ENCODE measurements around the gene SPIRE2. TPM values are rescaled to one million over a fixed set of nuclear protein-coding genes. Genes with fewer than 3 reads are reported as not detected.
A peak's percentile ranks its signal among the peaks of the same experiment; 100 is the strongest.

Gene SPIRE2
- total and polyA plus RNA-seq, 2 of the 13 experiments (the other 11 are each of a cell fraction or from before 2014, with no cell fraction given): 13.3 to 37.5 TPM

DNA sequence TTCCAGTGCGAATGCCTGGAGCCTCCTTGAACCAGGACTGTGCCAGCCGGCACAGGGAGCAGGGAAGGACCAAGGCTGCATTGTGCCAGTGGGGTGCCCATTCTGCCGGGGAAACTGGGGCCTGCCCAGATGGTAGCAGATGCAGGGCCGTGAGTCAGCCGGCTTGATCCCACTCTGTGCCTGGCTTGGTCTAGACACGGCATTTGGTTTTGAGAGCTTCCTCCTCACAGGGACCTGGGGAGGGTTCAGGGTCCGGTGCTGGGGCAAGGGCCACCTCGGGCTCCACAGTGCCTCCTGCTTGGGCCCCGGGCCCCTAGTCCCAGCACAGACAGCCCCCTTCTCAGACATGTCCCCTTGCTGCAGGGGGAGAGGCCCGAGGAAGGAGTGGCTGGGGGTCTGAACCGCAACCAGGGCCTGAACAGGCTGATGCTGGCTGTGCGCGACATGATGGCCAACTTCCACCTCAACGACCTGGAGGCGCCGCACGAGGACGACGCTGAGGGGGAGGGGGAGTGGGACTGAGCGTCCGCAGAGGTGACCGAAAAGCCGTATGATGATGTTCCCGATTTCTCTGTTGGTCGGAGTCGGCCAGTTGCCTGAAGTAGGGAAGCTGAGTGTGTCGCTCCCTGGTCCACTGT, 82.6 kb downstream of the SPIRE2 start (continued):
- no peak for TF ChIP-seq PBX3 (CRISPR knock-in tag; IDR thresholded peaks at IDR 0.05; ENCODE audit: borderline replicate concordance)
- peak; percentile 52 for TF ChIP-seq DR1 (CRISPR knock-in tag; IDR thresholded peaks at IDR 0.05)
- no peak for TF ChIP-seq AKAP8 (CRISPR knock-in tag; IDR thresholded peaks at IDR 0.05)

DNA sequence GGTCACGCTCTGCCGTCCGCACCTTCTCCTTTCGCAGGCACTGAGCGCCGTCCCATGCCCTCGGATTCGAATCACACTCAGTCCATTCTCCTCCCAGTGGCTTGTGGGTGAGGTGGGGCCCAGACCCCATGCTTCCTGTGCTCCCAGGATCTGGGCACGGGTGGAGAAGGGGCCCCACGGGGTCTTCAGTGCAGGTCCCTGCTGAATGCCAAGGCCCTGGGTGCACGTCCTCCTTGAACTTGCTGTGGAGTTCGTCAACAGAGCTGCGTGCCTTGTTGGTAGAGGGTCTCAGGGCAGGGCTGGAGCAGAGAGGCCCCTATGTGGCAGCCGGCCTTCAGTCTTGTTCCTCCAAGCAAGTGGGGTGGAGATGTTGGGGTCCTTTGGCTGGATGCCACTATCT, 83.1 kb downstream of the SPIRE2 start:
- Histone ChIP-seq H3K27ac (ENCODE audit: extremely low read length, insufficient read depth, low read length) (no peak overlapping the region), H3K9ac (ENCODE audit: insufficient read depth, low read depth, low read length) (no peak overlapping the region), H3K36me3 (replicated peaks in 1 of 2; ENCODE audit: control insufficient read depth in 1 of 2, insufficient read depth in 2 of 2, low read length in 2 of 2) (peaks cover 10 to 18% of the 10 kb centered on the region in 2 experiments), H3K79me2 (ENCODE audit: insufficient read depth, low read length) (no peaks in the 10 kb centered on the region), H4K20me1 (ENCODE audit: insufficient read depth, low read length) (no peaks in the 10 kb centered on the region; the same call in 1 of the 2 replicates), H3K4me1 (ENCODE audit: insufficient read depth, low read length) (peaks cover 31% of the 10 kb centered on the region), H3K9me3 (ENCODE audit: low read length) (no peaks in the 10 kb centered on the region), H2AFZ (ENCODE audit: low read length) (no peak overlapping the region), H3K4me3 (replicated peaks in 1 of 3; ENCODE audit: insufficient read depth in 1 of 3, low read depth in 2 of 3, low read length in 3 of 3) (no peak overlapping the region), H3K4me2 (ENCODE audit: low read depth, low read length) (no peak overlapping the region), H3K27me3 (ENCODE audit: control insufficient read depth in 1 of 2, insufficient read depth in 2 of 2, low read length in 2 of 2) (no peaks in the 10 kb centered on the region)
- FAIRE-seq (no peak), DNase-seq (ENCODE audit: low spot score) (no peak), ATAC-seq (no peak)
- ChIA-PET CTCF (ENCODE audit: low intra/inter-chr PET ratio, low total read pairs) (no interaction called here), POLR2A (interaction anchor here (8.1 kb wide), 1 partner anchor 11 kb away, joined by 78 read pairs; the partner anchor contains the start of gene TUBB3)
- 95% methylated on average over 13 of the region's 14 CpGs for WGBS (ENCODE audit: low lambda C conversion rate)
- BruUV-seq (replicated peaks): no TSS peak
- TF ChIP-seq, protein P1, sequence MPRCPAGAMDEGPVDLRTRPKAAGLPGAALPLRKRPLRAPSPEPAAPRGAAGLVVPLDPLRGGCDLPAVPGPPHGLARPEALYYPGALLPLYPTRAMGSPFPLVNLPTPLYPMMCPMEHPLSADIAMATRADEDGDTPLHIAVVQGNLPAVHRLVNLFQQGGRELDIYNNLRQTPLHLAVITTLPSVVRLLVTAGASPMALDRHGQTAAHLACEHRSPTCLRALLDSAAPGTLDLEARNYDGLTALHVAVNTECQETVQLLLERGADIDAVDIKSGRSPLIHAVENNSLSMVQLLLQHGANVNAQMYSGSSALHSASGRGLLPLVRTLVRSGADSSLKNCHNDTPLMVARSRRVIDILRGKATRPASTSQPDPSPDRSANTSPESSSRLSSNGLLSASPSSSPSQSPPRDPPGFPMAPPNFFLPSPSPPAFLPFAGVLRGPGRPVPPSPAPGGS (CRISPR knock-in tag; IDR thresholded peaks at IDR 0.05): no peak
- no peak for TF ChIP-seq NCOR1 (IDR thresholded peaks at IDR 0.05; ENCODE audit: borderline replicate concordance, low read length)
- TF ChIP-seq HMG20A (CRISPR knock-in tag; IDR thresholded peaks at IDR 0.05; ENCODE audit: borderline replicate concordance): no peak
- TF ChIP-seq ZNF354B (CRISPR knock-in tag; IDR thresholded peaks at IDR 0.05): no peak
- no peak for TF ChIP-seq EHMT2 (IDR thresholded peaks at IDR 0.05; ENCODE audit: borderline replicate concordance, low read depth, low read length)
- 0 out of 2 replicates have a peak, but pooled peaks have one; percentile 45 for TF ChIP-seq POLR2AphosphoS2 (IDR thresholded peaks at IDR 0.05; ENCODE audit: low read depth, low read length)
- TF ChIP-seq JDP2 (CRISPR knock-in tag; IDR thresholded peaks at IDR 0.05; ENCODE audit: borderline replicate concordance): no peak
- in situ Hi-C loops (cut with HindIII; ENCODE audit: extremely low pct_ligation_motif_present, low pct_unique_long_range_greater_than_20kb) (no loop called here), intact Hi-C loops (cut with micrococcal nuclease; ENCODE audit: unreplicated experiment) (no loop called here)

All from HepG2 (cell line).